Stimulated activated CD4-positive, alpha-beta T cell treated with anti-CD3 and anti-CD28 coated beads, Interleukin-1b, Interleukin-23, amount 100 ng/mL, for 24 hours (primary cell): ENCODE results near the gene DHDDS.
A peak's percentile ranks its signal among the peaks of the same experiment; 100 is the strongest.
"Not testable (repeated sequence)": the region's sequence is repeated elsewhere in the genome, so short reads cannot be mapped to it uniquely, and the experiment has no call there.

Source experiments
- DNase-seq, 4 experiments: peaks; one replicate each; pipeline ENCODE4 v3.0.0-alpha.2; 2020; ENCODE audit warnings: low read depth in 4 of 4, low spot score in 1 of 4

DHDDS gene

DNA sequence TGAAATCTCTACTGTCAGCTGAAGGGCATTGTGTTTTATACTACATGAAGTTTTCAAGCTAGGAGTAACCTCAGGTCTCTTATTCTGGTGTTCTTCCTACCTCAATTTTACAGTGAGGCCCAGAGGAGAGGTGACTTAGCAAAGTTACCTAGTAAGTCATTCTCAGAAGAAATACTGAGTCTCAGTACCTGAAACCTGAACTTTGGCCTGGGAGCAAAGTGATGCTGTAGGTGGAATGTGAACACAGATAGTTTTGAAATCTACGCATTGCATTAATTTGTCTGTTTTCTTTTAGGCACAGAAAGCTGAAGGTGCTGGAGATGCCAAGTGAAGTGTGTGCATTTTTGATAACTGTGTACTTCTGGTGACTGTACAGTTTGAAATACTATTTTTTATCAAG is 42.7 kb downstream of the DHDDS start:
- no peak for DNase-seq

DNA sequence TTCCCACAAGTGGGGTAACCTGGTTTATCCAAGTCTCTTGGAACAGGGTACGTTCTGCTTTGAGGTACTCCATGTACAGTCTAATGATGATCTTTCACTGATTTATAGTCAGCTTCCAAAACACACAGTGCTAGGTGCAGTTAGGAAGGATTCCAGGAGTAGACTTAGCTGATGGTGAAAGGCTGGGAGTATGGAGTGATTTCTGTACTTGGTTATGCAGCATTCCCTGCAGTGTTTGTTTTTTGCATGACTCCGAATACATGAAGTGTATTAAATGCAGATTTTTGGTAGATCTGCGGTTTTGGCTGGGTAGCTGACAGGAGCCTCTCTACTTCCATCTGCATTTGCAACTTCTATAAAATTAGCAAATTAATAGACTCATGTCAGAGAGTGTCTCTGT is 43.9 kb downstream of the DHDDS start:
- no peak for DNase-seq

DNA sequence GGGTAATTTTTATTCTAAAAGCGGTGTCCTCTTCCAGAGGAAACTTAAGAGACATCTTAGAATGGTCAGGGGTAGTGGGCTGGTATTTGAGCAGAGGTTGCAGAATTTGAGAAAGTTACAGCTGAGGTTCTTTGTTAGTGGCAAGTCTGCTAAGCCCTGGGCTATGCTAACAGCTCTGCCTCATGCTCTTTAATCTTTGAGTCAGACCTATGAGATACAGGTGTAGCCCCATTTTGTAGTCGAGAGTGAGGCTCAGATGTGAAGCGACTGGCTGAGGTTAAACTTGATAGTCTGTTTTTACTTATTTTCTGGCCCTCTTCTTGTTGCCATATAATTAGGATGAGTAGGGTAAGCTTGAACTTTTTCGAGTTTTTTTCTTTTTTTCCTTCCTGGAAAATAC is 44.8 kb downstream of the DHDDS start:
- no peak for DNase-seq

DNA sequence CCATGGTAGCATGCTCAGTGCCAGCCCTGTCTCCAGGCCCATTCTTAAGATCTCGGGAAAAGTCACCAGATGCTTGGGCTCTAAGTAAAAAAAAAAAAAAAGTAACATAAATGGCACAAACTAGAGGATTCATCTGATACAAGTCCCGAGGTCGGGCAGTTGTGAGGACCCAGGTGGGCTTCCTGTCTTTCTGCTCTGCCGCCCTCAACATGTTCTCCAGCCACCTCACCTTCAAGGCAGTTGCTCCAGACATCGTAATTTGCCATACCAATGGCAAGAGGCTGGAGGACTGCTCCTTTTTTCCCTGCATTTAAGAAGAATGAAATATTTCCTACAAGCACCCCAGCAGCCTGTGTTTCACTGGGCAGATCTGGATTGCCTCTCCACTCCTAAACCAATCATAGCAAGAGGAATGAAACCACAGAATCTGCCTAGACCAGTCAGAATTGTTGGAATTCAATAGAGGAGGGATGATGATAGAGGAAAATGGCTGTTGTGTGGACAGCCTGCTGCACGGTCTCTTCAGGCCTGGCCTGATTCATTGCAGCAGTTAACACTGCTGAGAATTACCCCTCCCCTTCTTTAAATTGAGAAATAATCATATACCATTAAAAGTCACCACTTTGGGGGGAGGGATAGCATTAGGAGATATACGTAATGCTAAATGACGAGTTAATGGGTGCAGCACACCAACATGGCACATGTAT is 45.5 kb downstream of the DHDDS start:
- DNase-seq: no peak

DNA sequence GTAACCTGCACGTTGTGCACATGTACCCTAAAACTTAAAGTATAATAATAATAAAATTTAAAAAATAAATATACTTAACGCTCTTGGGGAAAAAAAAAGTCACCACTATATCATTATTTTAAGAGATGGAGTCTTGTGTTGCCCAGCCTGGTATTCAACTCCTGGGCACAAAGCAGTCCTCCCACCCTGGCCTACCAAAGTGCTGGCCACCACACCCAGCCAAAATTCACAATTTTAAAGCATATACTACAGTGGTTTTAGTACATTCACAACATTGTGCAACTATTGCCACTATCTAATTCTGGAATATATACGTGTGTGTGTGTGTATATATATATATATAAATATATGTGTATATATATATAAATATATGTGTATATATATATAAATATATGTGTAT is 46.0 kb downstream of the DHDDS start:
- DNase-seq: no peak

DNA sequence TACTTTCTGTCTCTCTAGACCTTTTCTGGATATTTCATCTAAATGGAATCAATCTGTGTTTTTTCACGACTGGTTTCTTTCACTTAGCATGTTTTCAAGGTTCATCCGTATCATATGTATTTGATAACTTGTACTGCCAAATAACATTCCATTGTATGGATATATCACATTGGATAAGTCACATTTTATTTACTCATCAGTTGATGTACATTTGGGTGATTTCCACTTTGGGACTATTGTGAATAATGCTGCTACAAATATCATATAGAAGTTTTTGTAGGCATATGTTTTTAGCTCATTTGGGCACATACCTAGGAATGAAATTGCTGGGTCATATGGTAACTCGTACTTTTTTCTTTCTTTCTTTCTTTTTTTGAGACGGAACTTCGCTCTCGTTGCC is 46.9 kb downstream of the DHDDS start:
- DNase-seq: no peak

DNA sequence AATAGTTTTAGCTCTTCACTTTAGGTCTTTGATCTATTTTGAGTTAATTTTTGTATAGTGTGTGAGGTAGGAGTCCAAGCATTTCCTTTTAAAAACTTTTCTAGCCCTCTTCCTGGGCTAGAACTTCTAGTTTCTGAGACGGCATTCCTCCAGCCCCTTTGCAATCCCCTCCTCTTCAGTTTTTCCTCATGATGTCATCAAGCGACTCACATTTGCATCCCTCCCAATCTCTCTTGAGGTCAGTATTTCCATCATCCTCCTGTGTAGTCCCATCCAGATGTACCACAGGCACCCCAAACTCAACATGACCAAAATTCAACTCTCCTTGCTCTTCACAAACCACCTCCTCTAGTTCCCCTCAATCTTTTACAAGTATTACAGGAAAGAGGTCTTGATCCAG is 50.8 kb downstream of the DHDDS start:
- no peak for DNase-seq

DNA sequence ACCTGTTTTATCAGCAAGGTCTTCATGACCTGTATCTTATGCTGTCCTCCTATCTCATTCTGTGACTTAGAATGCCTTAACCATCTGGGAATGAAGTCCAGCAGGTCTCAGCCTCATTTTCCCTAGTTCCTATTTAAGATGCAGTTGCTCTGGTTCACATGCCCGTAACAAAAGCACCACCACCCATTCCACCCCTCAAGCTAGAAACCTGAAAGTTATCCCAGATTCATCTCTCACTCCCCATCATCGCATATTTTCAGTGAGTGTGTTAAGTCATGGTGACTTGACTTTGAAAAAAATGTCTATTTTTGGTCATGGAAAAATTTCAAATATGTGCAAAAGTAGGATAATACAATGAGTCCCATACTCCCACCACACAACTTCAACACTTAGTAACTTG is 51.9 kb downstream of the DHDDS start:
- DNase-seq: no peak

DNA sequence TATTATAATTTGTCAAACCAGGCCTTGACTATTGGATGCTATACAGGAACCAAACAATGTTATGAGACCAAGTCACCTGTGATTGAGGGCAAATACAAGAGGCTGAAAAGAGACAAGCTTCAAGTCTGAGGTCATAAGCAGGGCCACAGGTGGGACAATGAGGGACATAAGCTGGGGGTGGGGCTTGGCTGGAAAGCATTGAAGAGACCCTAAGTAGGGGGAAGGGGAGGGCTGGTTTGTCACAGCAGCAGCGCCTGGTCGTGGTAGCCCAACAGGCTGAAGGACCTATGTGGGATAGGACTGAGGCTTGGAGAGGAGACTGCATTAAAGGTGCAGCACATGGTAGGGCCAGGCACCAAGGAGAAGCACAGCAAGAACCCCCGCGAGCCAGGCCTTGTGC is 58.0 kb downstream of the DHDDS start:
- DNase-seq: no peak

DNA sequence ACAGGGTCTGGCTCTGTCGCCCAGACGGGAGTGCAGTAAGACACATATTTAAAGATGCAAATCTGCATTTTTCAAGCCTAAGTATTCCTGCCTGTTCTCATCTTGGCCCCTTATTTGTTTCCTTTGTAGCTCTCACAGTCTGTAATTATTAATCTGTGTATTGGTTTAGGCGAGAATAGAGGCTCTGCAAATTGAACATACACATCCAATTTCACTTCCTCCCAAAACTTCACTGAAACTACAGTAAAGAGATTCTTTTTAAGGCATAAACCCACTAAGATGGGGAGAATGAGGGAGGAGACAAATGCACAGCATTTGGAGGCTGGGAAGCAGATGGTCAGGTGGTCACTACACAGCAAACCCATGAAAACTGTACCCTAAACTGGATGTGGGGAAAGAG is 61.1 kb downstream of the DHDDS start:
- no peak for DNase-seq

DNA sequence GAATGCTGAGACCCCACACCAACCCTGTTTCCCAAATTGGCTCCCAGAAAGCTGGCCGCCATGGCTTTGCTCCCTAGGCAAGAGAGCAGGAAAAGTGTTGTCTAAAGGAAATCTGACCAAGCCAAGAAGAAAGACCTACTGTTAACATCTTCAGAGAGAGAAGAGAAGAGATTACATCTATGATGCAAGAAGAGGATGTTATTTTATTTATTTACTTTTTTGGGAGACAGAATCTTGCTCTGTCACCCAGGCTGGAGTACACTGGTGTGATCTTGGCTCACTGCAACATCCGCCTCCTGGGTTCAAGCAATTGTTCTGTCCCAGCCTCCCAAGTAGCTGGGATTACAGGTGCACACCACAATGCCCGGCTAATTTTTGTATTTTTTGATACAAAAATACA is 61.8 kb downstream of the DHDDS start:
- DNase-seq: no peak

DNA sequence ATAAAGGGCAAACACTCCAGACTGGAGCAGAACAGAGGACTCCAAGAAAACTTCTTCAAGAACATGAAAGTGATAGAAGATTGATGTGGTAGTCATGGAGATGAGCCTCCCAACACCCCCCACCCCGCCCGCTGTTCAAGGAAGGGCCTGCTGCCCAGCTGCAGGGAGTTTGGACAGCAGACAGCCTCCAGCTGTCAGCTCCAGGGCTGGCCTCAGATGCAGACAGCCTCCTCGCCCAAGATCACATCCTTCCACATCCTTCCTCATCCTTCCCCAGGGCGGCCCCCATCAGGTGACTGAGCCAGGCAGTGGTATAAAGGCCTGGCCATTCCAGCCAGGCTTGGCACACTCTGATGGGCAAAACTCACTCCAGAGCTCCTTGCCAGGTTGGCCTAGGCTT is 64.7 kb downstream of the DHDDS start:
- no peak for DNase-seq

DNA sequence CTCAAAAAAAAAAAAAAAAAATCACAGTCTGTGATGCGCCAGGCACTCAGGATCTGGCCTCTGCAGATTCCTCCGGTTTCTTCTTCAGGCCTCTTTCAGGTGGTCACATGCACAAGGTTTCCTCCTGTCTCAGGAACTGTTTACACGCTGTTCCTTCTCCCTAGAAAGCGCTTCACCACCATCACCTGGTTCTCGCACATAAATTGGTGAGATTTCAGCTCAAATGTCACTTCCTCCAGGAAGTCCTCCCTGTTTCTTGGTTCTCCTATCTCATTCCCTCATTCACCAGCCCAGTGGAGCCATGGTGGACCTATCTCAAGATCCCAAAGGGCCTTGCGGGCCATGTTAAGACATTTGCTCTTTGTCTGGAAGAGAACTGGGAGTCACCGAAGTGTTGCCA is 66.8 kb downstream of the DHDDS start:
- no peak for DNase-seq

DNA sequence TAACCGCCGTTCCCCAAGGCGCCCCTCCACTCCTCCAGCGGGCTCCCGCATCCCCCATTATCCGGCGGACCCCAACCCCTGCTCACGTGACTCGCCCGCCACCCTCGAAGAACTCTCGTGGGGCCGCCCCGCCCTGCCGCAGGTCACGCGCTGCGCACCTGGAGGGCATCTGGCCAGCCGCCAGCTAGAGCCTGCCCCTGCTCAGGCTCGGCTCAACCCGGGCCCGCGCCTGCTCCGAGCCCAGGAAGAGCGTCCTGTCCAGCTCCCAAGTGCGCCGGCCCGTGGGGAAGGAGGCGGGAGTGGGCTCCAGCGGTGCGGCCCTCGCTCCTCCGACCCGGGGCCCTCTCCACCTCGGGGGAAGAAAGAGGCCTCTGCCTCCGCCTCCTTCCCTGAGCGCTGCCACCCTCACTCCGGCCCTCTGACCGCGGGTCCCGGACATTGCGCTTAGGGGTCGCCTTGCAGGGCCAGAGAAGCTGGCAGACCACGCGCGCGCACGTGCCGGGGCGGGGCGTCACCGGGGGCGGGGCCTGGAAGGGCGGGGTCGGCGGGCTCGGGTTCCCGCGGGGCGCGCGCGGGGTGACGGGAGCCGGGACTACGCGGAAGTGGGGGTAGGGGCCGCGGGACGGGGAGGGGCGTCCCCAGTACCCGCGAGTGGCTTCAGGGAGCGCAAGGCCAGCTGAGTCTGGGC is 68.5 kb downstream of the DHDDS start:
- DNase-seq: peak; percentile 82 to 93 (median 92)

DNA sequence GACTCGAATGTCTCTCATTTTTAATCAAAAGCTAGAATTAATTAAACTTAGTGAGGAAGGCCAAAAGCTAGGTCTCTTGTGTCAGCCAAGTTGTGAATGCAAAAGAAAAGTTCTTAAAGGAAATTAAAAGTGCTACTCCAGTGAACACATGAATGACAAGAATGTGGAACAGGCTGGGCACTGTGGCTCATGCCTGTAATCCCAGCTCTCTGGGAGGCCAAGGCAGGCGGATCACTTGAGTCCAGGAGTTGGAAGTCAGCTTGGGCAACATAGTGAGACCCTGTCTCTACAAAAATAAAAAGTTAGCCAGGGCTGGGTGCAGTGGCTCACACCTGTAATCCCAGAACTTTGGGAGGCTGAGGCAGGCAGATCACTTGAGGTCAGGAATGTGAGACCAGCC is 78.6 kb downstream of the DHDDS start:
- not testable (repeated sequence) for DNase-seq

DNA sequence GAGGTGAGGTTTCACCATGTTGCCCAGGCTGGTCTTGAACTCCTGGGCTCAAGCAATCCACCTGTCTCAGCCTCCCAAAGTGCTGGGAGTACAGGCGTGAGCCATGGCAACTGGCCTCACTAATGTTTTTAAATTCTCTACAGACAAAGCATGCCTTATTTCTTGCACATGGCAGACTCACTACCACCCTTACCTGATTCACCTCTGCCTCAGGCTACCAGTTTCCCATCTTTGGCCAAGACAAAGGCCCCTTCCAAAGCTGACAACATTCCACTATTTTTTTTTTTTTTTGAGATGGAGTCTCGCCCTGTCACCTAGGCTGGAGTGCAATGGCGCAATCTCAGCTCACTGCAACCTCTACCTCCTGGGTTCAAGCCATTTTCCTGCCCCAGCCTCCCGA is 83.7 kb downstream of the DHDDS start:
- DNase-seq: not testable (repeated sequence)

DNA sequence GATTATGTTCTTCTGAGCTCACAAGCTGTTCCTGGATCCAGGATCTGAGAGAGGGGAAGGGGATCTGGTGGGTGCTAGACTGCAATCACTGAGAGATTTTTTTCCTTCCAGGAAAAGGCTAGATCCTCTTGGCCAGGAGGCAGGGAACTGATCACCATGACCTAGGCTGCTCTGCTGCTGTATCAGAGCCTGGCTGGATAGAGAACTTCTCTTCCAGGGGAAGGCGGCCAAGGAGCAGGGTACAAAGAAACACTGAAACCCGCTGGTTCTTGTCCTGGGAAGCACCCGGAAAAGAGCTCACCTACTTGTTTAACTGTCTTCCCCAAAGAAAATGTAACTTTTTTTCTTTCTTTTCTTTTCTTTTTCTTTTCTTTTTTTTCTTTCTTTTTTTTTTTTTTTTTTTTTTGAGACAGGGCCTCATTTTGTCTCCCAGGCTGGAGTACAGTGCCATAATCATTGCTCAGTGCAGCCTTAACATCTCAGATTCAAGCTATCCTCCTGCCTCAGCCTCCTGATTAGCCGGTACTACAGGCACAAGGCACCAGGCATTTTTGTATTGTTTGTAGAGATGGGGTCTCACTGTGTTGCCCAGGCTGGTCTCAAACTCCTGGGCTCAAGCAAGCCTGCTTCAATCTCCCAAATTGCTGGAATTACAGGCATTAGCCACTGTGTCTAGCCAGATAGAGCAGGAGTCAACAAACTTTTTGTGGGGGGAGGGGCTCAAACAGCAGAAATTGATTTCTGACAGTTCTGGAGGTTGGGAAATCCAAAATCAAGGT is 85.1 kb downstream of the DHDDS start:
- no peak for DNase-seq

DNA sequence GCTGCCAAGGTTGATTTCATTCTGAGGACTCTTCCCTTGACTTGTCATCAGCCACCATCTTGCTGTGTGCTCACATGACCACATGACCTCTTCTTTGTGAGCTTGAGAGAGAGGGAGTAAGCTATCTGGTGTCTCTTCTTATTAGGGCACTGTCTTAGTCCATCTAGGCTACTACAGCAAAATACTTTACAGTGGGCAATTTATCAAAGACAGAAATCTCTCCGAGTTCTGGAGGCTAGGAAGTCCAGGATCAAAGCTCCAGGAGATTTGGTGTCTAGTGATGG is 85.6 kb downstream of the DHDDS start:
- no peak for DNase-seq

DNA sequence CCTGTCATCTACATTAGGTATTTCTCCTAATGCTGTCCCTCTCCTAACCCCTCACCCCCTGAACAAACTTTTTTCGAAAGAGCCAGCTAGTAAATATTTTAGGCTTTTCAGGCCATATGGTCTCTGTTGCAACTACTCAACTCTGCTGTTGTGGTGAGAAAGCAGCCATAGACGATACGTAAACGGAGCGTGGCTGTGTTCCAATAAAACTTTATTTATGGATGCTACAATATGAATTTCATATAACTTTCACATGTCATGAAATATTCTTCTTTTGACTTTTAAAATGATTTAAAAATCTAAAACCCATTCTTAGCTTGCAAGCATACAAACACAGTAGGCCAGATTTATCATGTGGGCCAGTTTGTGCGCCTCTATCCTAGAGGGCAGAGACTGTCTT is 86.2 kb downstream of the DHDDS start:
- DNase-seq: no peak

DNA sequence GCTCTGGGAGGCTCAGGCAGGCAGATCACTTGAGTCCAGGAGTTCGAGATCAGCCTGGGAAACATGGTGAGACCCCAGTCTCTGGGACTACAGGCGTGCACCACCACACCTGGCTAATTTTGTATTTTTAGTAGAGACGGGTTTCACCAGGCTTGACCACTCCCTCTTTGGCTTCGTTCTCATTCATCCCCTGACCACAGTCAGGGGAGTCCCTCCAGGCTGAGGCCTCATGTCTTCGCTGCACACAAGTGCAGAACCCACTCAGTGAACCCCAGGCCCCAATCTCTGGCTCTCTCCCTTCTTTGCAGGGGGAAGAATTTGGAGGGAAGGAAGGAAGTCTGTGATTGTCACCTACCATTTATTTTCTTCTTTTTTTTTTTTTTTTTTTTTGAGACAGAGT is 88.2 kb downstream of the DHDDS start:
- DNase-seq: no peak
